Mononuclear cell (primary cell): ENCODE data around the gene LCAT. TPM values are rescaled to one million over a fixed set of nuclear protein-coding genes. Genes with fewer than 3 reads are reported as not detected.

Experiments
- H3K27me3 ChIP-seq: 2 replicates; pipeline ENCODE4 v1.6.0; 2011; ENCODE audit warnings: low read length, control low read depth; ENCODE audit not compliant: insufficient read depth
- H3K4me1 ChIP-seq: 2 replicates; pipeline ENCODE4 v1.5.1; 2011; ENCODE audit warnings: mild to moderate bottlenecking, low read length, control low read depth; ENCODE audit not compliant: insufficient read depth
- H3K4me3 ChIP-seq: 2 replicates; pipeline ENCODE4 v1.5.1; 2011; ENCODE audit warnings: mild to moderate bottlenecking, low read length, moderate library complexity
- H3K9me3 ChIP-seq: 2 replicates; pipeline ENCODE4 v1.5.1; 2011; ENCODE audit warnings: low read depth, mild to moderate bottlenecking, control low read depth, low read length
- total RNA-seq: library from RNA; depleted of rRNA; stranded (reverse); fragments of >200 nt; gene quantifications from one replicate; pipeline ENCODE4 v1.2.3, GENCODE V29; 2012

LCAT gene
- total RNA-seq, 1 donor: 0.84 TPM

GRCh38 chr16:67892375-67892774 lies 51.5 kb downstream of the LCAT start:
- H3K4me1 ChIP-seq: peaks cover 24% of the 10 kb centered on the region
- peak overlapping the region; percentile 87 for H3K4me3 ChIP-seq

More at GRCh38 chr16:67892375-67892774, 51.5 kb downstream of the LCAT start:
- Histone ChIP-seq H3K9me3 (no peaks in the 10 kb centered on the region), H3K27me3 (no peaks in the 10 kb centered on the region)

Other genes starting within 250 kb of the LCAT start
- 2.0 TPM for gene GFOD2, start 224.8 kb downstream of the LCAT start, total RNA-seq
- gene RANBP10, start 137.6 kb downstream of the LCAT start, total RNA-seq: 8.5 TPM
- gene TSNAXIP1, start 137.2 kb downstream of the LCAT start, total RNA-seq: 0.42 TPM
- gene THAP11, start 101.8 kb downstream of the LCAT start, total RNA-seq: 38.5 TPM
- gene NUTF2, start 97.2 kb downstream of the LCAT start, total RNA-seq: 89.1 TPM
- gene CENPT, start 96.4 kb downstream of the LCAT start, total RNA-seq: 20.8 TPM
- 48.1 TPM for gene EDC4, start 71.1 kb downstream of the LCAT start, total RNA-seq
- gene NRN1L, start 59.2 kb downstream of the LCAT start, total RNA-seq: not detected
- 4.3 TPM for gene PSKH1, start 50.9 kb downstream of the LCAT start, total RNA-seq
- 6.3 TPM for gene CTRL, start 12.3 kb downstream of the LCAT start, total RNA-seq
- gene PSMB10, start 7.3 kb downstream of the LCAT start, total RNA-seq: 69.4 TPM
- gene SLC12A4, start 24.5 kb upstream of the LCAT start, total RNA-seq: 6.9 TPM
- gene DPEP3, start 36.4 kb upstream of the LCAT start, total RNA-seq: 0.21 TPM
- gene DPEP2, start 55.4 kb upstream of the LCAT start, total RNA-seq: 17.2 TPM
- gene DPEP2NB, start 71.8 kb upstream of the LCAT start, total RNA-seq: not detected
- 29.7 TPM for gene DDX28, start 79.1 kb upstream of the LCAT start, total RNA-seq
- gene DUS2, start 79.2 kb upstream of the LCAT start, total RNA-seq: 11.3 TPM
- gene NFATC3, start 141.2 kb upstream of the LCAT start, total RNA-seq: 153 TPM